ENCODE measurements around the gene BAAT. TPM values are rescaled to one million over a fixed set of nuclear protein-coding genes. Genes with fewer than 3 reads are reported as not detected.

BAAT gene
- total RNA-seq, 1 experiment from 2014 or later: 0.25 TPM

DNA sequence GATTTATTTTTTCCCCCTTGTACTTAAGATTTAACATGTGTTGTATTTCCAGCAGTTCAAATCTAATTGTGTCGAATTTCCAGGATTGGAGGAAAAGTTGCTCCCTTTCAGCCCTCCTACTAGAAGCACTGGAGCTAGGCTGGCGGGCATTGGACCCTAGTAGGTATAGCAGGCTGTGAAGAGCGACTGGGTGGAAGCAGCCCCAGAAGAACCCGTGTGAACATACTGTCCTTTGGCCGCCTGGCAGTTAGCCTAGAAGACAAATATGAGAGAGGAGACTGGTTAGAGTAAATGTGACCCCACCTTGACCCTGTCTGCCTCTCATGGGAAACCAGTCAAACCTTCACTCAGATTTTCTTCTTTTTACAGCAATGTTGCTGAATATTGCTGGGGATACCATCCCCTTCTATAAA lies 36.9 kb upstream of the BAAT start:
- CTCF ChIA-PET: interaction anchor here (1.4 kb wide), 1 partner anchor 28 kb away, joined by 3 read pairs; no protein-coding TSS in a partner anchor
- intact Hi-C loops (cut with micrococcal nuclease): no loop called here
- Histone ChIP-seq H3K4me1 (ENCODE audit: control insufficient read depth in 1 of 2, insufficient read depth in 2 of 2, low read length in 2 of 2) (no peaks in the 10 kb centered on the region), H2AFZ (ENCODE audit: low read depth, low read length, poor library complexity, severe bottlenecking) (no peak overlapping the region), H3K27ac (ENCODE audit: low read depth, low read length) (no peak overlapping the region), H4K20me1 (ENCODE audit: insufficient read depth) (no peaks in the 10 kb centered on the region), H3K9me2 (ENCODE audit: insufficient read depth) (no peaks in the 10 kb centered on the region), H3K4me3 (replicated peaks in 1 of 2; ENCODE audit: low read depth in 1 of 2, low read length in 2 of 2) (no peak overlapping the region), H3K36me3 (ENCODE audit: control insufficient read depth in 1 of 2, insufficient read depth in 2 of 2, low read length in 2 of 2) (no peaks in the 10 kb centered on the region), H3K27me3 (ENCODE audit: insufficient read depth, low read length) (peaks cover 10% of the 10 kb centered on the region; the same call in 1 of the 2 replicates), H3K9ac (ENCODE audit: low read length) (no peak overlapping the region), H3K79me2 (ENCODE audit: insufficient read depth, low read length) (no peaks in the 10 kb centered on the region), H3K9me3 (ENCODE audit: control insufficient read depth in 1 of 2, insufficient read depth in 1 of 2, low read depth in 1 of 2, low read length in 2 of 2) (no peaks in the 10 kb centered on the region), H3K4me2 (ENCODE audit: low read length) (no peak overlapping the region)
- POLR2A ChIA-PET: interaction anchor here (0.6 kb wide), 1 partner anchor 28 kb away, joined by 7 read pairs; no protein-coding TSS in a partner anchor
- no peak for ATAC-seq
- RAD21 ChIA-PET (ENCODE audit: low non-redundant PET in 1 of 2, low total read pairs in 2 of 2, uncharacterized antibody in 2 of 2, unreplicated experiment in 2 of 2): no interaction called here
- no TSS peak for BruUV-seq (replicated peaks)
- no peak for TF ChIP-seq ZNF274 (IDR thresholded peaks at IDR 0.05; ENCODE audit: low read depth, low read length)
- TF ChIP-seq, protein P1, sequence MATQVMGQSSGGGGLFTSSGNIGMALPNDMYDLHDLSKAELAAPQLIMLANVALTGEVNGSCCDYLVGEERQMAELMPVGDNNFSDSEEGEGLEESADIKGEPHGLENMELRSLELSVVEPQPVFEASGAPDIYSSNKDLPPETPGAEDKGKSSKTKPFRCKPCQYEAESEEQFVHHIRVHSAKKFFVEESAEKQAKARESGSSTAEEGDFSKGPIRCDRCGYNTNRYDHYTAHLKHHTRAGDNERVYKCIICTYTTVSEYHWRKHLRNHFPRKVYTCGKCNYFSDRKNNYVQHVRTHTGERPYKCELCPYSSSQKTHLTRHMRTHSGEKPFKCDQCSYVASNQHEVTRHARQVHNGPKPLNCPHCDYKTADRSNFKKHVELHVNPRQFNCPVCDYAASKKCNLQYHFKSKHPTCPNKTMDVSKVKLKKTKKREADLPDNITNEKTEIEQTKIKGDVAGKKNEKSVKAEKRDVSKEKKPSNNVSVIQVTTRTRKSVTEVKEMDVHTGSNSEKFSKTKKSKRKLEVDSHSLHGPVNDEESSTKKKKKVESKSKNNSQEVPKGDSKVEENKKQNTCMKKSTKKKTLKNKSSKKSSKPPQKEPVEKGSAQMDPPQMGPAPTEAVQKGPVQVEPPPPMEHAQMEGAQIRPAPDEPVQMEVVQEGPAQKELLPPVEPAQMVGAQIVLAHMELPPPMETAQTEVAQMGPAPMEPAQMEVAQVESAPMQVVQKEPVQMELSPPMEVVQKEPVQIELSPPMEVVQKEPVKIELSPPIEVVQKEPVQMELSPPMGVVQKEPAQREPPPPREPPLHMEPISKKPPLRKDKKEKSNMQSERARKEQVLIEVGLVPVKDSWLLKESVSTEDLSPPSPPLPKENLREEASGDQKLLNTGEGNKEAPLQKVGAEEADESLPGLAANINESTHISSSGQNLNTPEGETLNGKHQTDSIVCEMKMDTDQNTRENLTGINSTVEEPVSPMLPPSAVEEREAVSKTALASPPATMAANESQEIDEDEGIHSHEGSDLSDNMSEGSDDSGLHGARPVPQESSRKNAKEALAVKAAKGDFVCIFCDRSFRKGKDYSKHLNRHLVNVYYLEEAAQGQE (IDR thresholded peaks at IDR 0.05; ENCODE audit: low read depth): no peak
- TF ChIP-seq POLR2AphosphoS5 (IDR thresholded peaks at IDR 0.05; ENCODE audit: low read depth, low read length): no peak
- no peak for TF ChIP-seq SIN3A (IDR thresholded peaks at IDR 0.05; ENCODE audit: low read depth)
- TF ChIP-seq ELF1 (IDR thresholded peaks at IDR 0.05; ENCODE audit: borderline replicate concordance, low read depth): no peak
- TF ChIP-seq JUND (IDR thresholded peaks at IDR 0.05): no peak
- no peak for TF ChIP-seq YY1 (IDR thresholded peaks at IDR 0.05; ENCODE audit: extremely low read depth, insufficient replicate concordance, low read depth, low read length)
- TF ChIP-seq RAD21 (IDR thresholded peaks at IDR 0.05; ENCODE audit: low read depth): no peak
- TF ChIP-seq, protein P2, sequence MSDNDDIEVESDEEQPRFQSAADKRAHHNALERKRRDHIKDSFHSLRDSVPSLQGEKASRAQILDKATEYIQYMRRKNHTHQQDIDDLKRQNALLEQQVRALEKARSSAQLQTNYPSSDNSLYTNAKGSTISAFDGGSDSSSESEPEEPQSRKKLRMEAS (IDR thresholded peaks at IDR 0.05): no peak
- TF ChIP-seq EZH2 (IDR thresholded peaks at IDR 0.05): no peak
- no peak for TF ChIP-seq SP1 (IDR thresholded peaks at IDR 0.05; ENCODE audit: low read depth)
- TF ChIP-seq, protein P3, sequence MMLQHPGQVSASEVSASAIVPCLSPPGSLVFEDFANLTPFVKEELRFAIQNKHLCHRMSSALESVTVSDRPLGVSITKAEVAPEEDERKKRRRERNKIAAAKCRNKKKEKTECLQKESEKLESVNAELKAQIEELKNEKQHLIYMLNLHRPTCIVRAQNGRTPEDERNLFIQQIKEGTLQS (IDR thresholded peaks at IDR 0.05): no peak
- TF ChIP-seq CEBPB (IDR thresholded peaks at IDR 0.05; ENCODE audit: low read depth): no peak
- TF ChIP-seq, protein P4, sequence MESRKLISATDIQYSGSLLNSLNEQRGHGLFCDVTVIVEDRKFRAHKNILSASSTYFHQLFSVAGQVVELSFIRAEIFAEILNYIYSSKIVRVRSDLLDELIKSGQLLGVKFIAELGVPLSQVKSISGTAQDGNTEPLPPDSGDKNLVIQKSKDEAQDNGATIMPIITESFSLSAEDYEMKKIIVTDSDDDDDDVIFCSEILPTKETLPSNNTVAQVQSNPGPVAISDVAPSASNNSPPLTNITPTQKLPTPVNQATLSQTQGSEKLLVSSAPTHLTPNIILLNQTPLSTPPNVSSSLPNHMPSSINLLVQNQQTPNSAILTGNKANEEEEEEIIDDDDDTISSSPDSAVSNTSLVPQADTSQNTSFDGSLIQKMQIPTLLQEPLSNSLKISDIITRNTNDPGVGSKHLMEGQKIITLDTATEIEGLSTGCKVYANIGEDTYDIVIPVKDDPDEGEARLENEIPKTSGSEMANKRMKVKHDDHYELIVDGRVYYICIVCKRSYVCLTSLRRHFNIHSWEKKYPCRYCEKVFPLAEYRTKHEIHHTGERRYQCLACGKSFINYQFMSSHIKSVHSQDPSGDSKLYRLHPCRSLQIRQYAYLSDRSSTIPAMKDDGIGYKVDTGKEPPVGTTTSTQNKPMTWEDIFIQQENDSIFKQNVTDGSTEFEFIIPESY (IDR thresholded peaks at IDR 0.05; ENCODE audit: extremely low read depth, insufficient replicate concordance, low read length): no peak
- TF ChIP-seq, protein P5, sequence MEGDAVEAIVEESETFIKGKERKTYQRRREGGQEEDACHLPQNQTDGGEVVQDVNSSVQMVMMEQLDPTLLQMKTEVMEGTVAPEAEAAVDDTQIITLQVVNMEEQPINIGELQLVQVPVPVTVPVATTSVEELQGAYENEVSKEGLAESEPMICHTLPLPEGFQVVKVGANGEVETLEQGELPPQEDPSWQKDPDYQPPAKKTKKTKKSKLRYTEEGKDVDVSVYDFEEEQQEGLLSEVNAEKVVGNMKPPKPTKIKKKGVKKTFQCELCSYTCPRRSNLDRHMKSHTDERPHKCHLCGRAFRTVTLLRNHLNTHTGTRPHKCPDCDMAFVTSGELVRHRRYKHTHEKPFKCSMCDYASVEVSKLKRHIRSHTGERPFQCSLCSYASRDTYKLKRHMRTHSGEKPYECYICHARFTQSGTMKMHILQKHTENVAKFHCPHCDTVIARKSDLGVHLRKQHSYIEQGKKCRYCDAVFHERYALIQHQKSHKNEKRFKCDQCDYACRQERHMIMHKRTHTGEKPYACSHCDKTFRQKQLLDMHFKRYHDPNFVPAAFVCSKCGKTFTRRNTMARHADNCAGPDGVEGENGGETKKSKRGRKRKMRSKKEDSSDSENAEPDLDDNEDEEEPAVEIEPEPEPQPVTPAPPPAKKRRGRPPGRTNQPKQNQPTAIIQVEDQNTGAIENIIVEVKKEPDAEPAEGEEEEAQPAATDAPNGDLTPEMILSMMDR (IDR thresholded peaks at IDR 0.05 in 2 of 3, conservative IDR thresholded peaks at IDR 0.05 in 1 of 3; ENCODE audit: borderline replicate concordance in 1 of 3, insufficient read depth in 1 of 3, low read depth in 2 of 3, low read length in 2 of 3): no peak
- no peak for TF ChIP-seq TCF7L2 (IDR thresholded peaks at IDR 0.05; ENCODE audit: borderline replicate concordance, extremely low read depth, insufficient read depth, insufficient read length)
- DNase-seq (ENCODE audit: low read depth, low spot score): no peak
